ENCODE data around the gene POMT1. TPM values are rescaled to one million over a fixed set of nuclear protein-coding genes. Genes with fewer than 3 reads are reported as not detected.
"Not testable (repeated sequence)": the region's sequence is repeated elsewhere in the genome, so short reads cannot be mapped to it uniquely, and the experiment has no call there.

Gene POMT1
- total and polyA plus RNA-seq, 5 donors, result 17.3 to 21.9 (median 20.2) TPM

- Histone ChIP-seq H3K4me3 (ENCODE audit: low read length) (no peak overlapping the region), H3K27ac (ENCODE audit: low read length) (no peak overlapping the region), H3K27me3 (ENCODE audit: control insufficient read depth, insufficient read depth) (no peaks in the 10 kb centered on the region), H3K4me1 (ENCODE audit: control insufficient read depth, insufficient read depth, low read length) (no peaks in the 10 kb centered on the region), H3K9me3 (ENCODE audit: control insufficient read depth, low read length) (no peaks in the 10 kb centered on the region)
- no peak for ATAC-seq
- no peak for DNase-seq
- WGBS, result 87% methylated on average over 6 of the region's 6 CpGs
- intact Hi-C loops (cut with DNase I), result no loop called here
Observed at GRCh38 chr9:131469356-131469755, 33.4 kb upstream of the POMT1 start.

GRCh38 chr9:131469951-131470350, 32.8 kb upstream of the POMT1 start:
- WGBS, result 91% methylated on average over 16 of the region's 16 CpGs
- Histone ChIP-seq H3K4me3 (ENCODE audit: low read length) (no peak overlapping the region), H3K9me3 (ENCODE audit: control insufficient read depth, low read length) (no peaks in the 10 kb centered on the region), H3K4me1 (ENCODE audit: control insufficient read depth, insufficient read depth, low read length) (no peaks in the 10 kb centered on the region), H3K27ac (ENCODE audit: low read length) (no peak overlapping the region), H3K27me3 (ENCODE audit: control insufficient read depth, insufficient read depth) (no peaks in the 10 kb centered on the region)
- DNase-seq (no peak), ATAC-seq (no peak)
- intact Hi-C loops (cut with DNase I), result loop anchor here in 1 of 4 donors (10.0 kb wide), 1 partner anchor 95 kb away; no protein-coding TSS in a partner anchor

DNA sequence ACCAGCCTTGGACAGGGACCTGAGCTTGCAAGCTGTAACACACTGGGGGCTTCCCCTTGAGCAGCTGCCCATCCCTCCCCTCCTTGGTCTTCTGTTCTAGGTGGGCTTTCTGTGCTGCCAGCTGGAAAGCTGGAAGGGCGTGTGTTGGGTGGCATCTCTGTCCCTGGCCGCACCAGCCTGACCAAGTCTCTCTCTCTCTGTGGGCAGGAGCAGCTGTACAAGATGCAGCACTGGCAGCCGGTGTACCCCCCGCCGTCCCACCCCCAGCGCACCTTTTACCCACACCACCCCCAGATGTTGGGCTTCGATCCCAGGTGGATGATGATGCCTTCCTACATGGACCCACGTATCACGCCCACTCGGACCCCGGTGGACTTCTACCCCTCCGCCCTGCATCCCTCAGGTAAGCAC, 32.1 kb upstream of the POMT1 start:
- no peaks in the 10 kb centered on the region for H3K9me3 ChIP-seq (ENCODE audit: control insufficient read depth, low read length)
- DNase-seq, result no peak
- H3K27me3 ChIP-seq (ENCODE audit: control insufficient read depth, insufficient read depth), result no peaks in the 10 kb centered on the region
- ATAC-seq, result peak in 1 of 2 donors; percentile 13
- 96% methylated on average over 12 of the region's 12 CpGs for WGBS
- H3K27ac ChIP-seq (ENCODE audit: low read length), result no peak overlapping the region
- intact Hi-C loops (cut with DNase I), result loop anchor here in 1 of 4 donors (10.0 kb wide), 1 partner anchor 96 kb away; no protein-coding TSS in a partner anchor
- H3K4me1 ChIP-seq (ENCODE audit: control insufficient read depth, insufficient read depth, low read length), result no peaks in the 10 kb centered on the region
- no peak overlapping the region for H3K4me3 ChIP-seq (ENCODE audit: low read length)

GRCh38 chr9:131472085-131472484, 30.6 kb upstream of the POMT1 start:
- H3K27ac ChIP-seq (ENCODE audit: low read length); H3K9me3 ChIP-seq (ENCODE audit: control insufficient read depth, low read length); H3K27me3 ChIP-seq (ENCODE audit: control insufficient read depth, insufficient read depth); DNase-seq; H3K4me1 ChIP-seq (ENCODE audit: control insufficient read depth, insufficient read depth, low read length); H3K4me3 ChIP-seq (ENCODE audit: low read length); ATAC-seq: not testable (repeated sequence)
- intact Hi-C loops (cut with DNase I), result loop anchor here in 1 of 4 donors (10.0 kb wide), 1 partner anchor 97 kb away; no protein-coding TSS in a partner anchor
- WGBS, result 92% methylated on average over 5 of the region's 5 CpGs

GRCh38 chr9:131473198-131473885, 29.4 kb upstream of the POMT1 start:
- Histone ChIP-seq H3K4me1 (ENCODE audit: control insufficient read depth, insufficient read depth, low read length) (no peaks in the 10 kb centered on the region), H3K27ac (ENCODE audit: low read length) (no peak overlapping the region), H3K4me3 (ENCODE audit: low read length) (no peak overlapping the region), H3K9me3 (ENCODE audit: control insufficient read depth, low read length) (no peaks in the 10 kb centered on the region), H3K27me3 (ENCODE audit: control insufficient read depth, insufficient read depth) (no peaks in the 10 kb centered on the region)
- 94% methylated on average over 9 of the region's 9 CpGs for WGBS
- ATAC-seq (no peak), DNase-seq (no peak)
- intact Hi-C loops (cut with DNase I), result loop anchor here in 1 of 4 donors (10.0 kb wide), 1 partner anchor 99 kb away; no protein-coding TSS in a partner anchor

DNA sequence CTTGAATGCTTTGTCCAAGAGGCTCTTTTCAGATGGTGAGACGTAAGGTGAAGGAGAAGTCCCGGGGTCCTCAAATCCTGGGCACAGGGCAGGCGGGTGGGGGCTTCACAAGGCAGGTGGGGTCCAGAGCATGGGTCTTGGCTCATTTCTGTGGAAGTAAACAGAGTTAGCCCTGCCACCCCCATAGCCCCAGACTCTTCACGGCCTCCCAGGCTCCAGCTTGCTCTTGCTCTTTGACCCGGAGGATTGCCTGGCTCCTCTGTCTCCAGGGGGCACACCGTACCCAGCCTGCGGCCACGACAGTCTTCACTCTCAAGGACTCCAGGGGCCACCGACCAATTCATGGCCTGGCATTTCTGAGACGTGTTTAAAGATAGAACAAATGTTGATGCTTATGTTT, 28.8 kb upstream of the POMT1 start:
- Histone ChIP-seq H3K9me3 (ENCODE audit: control insufficient read depth, low read length) (no peaks in the 10 kb centered on the region), H3K4me3 (ENCODE audit: low read length) (no peak overlapping the region), H3K27me3 (ENCODE audit: control insufficient read depth, insufficient read depth) (no peaks in the 10 kb centered on the region), H3K27ac (ENCODE audit: low read length) (no peak overlapping the region), H3K4me1 (ENCODE audit: control insufficient read depth, insufficient read depth, low read length) (no peaks in the 10 kb centered on the region)
- intact Hi-C loops (cut with DNase I), result loop anchor here in 1 of 4 donors (10.0 kb wide), 1 partner anchor 99 kb away; no protein-coding TSS in a partner anchor
- DNase-seq (no peak), ATAC-seq (no peak)
- WGBS, result 72% methylated on average over 10 of the region's 10 CpGs

DNA sequence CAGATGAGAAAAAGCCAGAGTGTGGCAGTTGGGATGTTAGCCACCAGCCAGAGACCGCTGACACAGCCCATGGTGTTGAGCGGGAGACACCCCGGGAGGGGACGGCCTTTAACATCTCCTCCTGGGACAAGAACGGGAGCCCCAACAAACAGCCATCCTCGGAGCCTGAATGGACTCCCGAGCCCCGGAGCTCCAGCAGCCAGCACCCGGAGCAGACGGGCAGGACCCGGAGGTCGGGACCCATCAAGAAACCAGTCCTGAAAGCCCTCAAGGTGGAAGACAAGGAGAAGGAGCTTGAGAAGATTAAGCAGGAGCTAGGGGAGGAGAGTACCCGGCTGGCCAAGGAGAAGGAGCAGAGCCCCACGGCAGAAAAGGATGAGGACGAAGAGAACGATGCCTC, 28.0 kb upstream of the POMT1 start:
- WGBS, result 84% methylated on average over 16 of the region's 16 CpGs

GRCh38 chr9:131475111-131475955, 27.4 kb upstream of the POMT1 start:
- Histone ChIP-seq H3K4me1 (ENCODE audit: control insufficient read depth, insufficient read depth, low read length) (no peaks in the 10 kb centered on the region), H3K27me3 (ENCODE audit: control insufficient read depth, insufficient read depth) (no peaks in the 10 kb centered on the region), H3K4me3 (ENCODE audit: low read length) (no peak overlapping the region), H3K9me3 (ENCODE audit: control insufficient read depth, low read length) (no peaks in the 10 kb centered on the region), H3K27ac (ENCODE audit: low read length) (no peak overlapping the region)
- 91% methylated on average over 46 of the region's 46 CpGs for WGBS
- DNase-seq, result no peak
- ATAC-seq, result peak in 1 of 2 donors; percentile 10
- intact Hi-C loops (cut with DNase I), result loop anchor here in 2 of 4 donors (5.0 to 10.0 kb wide), 2 partner anchors 101 to 103 kb away; no protein-coding TSS in a partner anchor

More for the DNA sequence above, 28.0 kb upstream of the POMT1 start:
- H3K27me3 ChIP-seq (ENCODE audit: control insufficient read depth, insufficient read depth), result no peaks in the 10 kb centered on the region
- H3K4me1 ChIP-seq (ENCODE audit: control insufficient read depth, insufficient read depth, low read length), result no peaks in the 10 kb centered on the region
- no peak for DNase-seq
- H3K27ac ChIP-seq (ENCODE audit: low read length), result no peak overlapping the region
- intact Hi-C loops (cut with DNase I), result loop anchor here in 2 of 4 donors (5.0 to 10.0 kb wide), 2 partner anchors 100 to 102 kb away; no protein-coding TSS in a partner anchor
- no peak overlapping the region for H3K4me3 ChIP-seq (ENCODE audit: low read length)
- no peaks in the 10 kb centered on the region for H3K9me3 ChIP-seq (ENCODE audit: control insufficient read depth, low read length)
- ATAC-seq, result no peak

GRCh38 chr9:131475956-131476776, 26.6 kb upstream of the POMT1 start:
- peak overlapping the region; percentile 15 for H3K27ac ChIP-seq (ENCODE audit: low read length)
- intact Hi-C loops (cut with DNase I), result loop anchor here in 2 of 4 donors (5.0 to 10.0 kb wide), 2 partner anchors 101 to 104 kb away; no protein-coding TSS in a partner anchor
- DNase-seq (no peak), ATAC-seq (peak; percentile 20 to 58)
- H3K9me3 ChIP-seq (ENCODE audit: control insufficient read depth, low read length), result no peaks in the 10 kb centered on the region
- 82% methylated on average over 40 of the region's 40 CpGs for WGBS
- no peak overlapping the region for H3K4me3 ChIP-seq (ENCODE audit: low read length)
- H3K4me1 ChIP-seq (ENCODE audit: control insufficient read depth, insufficient read depth, low read length), result no peaks in the 10 kb centered on the region
- no peaks in the 10 kb centered on the region for H3K27me3 ChIP-seq (ENCODE audit: control insufficient read depth, insufficient read depth)

GRCh38 chr9:131476777-131477345, 25.9 kb upstream of the POMT1 start:
- H3K27ac ChIP-seq (ENCODE audit: low read length), result peak overlapping the region; percentile 3
- WGBS, result 71% methylated on average over 18 of the region's 18 CpGs
- peak; percentile 53 to 87 (median 85) for DNase-seq
- H3K9me3 ChIP-seq (ENCODE audit: control insufficient read depth, low read length), result no peaks in the 10 kb centered on the region
- H3K27me3 ChIP-seq (ENCODE audit: control insufficient read depth, insufficient read depth), result no peaks in the 10 kb centered on the region
- ATAC-seq, result peak; percentile 72 to 83
- intact Hi-C loops (cut with DNase I), result loop anchor here in 2 of 4 donors (5.0 to 10.0 kb wide), 2 partner anchors 102 to 105 kb away; no protein-coding TSS in a partner anchor
- H3K4me1 ChIP-seq (ENCODE audit: control insufficient read depth, insufficient read depth, low read length), result peaks cover 2% of the 10 kb centered on the region
- no peak overlapping the region for H3K4me3 ChIP-seq (ENCODE audit: low read length)
